ENCODE measurements around the gene SNRPB. TPM values are rescaled to one million over a fixed set of nuclear protein-coding genes. Genes with fewer than 3 reads are reported as not detected.
A peak's percentile ranks its signal among the peaks of the same experiment; 100 is the strongest.

The SNRPB gene
- total RNA-seq, 1 donor from 2014 or later = 147 TPM

DNA sequence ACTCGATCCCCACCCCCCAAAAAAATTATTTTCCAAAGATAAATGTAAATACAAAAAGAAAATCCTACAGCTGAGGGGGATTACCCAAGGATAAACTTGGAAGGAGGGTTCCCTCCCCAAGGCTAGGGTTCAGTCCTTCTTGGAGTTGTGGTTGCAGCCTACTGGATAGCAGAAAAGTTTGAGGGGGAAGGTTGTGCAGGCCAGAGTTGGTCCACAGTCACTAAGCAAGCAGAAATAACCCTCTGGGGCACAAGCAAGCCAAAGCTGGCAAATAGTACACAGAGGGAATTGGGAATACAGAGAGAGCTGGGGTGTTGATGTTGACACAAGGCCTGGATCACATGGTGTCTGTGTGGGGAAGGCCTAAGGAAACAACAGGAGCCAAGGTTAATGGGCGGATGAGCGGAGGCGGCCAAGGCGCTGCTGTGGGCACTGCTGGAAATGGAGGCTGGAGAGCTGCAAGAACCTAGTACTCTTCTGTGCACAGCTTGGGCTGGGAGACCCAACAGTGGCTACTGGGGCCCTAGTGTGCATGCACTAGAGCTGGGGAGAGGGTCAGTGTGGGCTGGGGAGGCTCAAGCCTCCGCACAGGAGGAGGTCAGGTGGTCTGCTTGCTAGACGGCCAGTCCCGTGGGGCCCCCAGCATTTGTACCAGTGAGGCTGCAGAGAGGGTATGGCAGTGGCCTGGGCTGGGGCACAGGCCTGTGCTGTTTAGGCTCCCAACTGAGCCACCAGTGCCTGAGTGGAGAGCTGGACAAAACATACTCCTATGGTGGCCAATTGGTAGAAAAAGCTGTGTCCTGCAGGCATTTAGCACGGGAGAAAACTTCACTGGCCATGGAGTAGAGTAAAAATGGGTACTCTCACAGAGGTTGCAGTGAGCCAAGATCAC, 5.5 kb upstream of the SNRPB start:
- no peak for DNase-seq (ENCODE audit: low read depth in 2 of 2)

DNA sequence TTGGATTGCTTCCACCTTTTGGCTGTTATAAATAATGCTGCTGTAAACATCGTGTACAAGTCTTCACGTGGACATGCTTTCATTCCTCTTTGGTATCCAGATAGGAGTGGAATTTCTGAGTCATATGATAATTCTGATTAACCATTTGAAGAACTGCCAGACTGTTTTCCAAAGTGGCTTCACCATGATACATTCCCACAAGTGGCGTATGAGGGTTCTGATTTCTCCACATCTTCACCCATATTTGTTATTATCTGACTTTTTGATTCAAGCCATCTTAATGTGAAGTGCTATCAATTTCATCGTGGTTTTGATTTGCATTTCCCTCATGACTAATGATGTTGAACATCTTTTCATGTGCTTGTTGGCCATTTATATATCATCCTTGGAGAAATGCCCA, 2.9 kb upstream of the SNRPB start:
- peak; percentile 43 to 77 for DNase-seq (ENCODE audit: low read depth in 2 of 2)

DNA sequence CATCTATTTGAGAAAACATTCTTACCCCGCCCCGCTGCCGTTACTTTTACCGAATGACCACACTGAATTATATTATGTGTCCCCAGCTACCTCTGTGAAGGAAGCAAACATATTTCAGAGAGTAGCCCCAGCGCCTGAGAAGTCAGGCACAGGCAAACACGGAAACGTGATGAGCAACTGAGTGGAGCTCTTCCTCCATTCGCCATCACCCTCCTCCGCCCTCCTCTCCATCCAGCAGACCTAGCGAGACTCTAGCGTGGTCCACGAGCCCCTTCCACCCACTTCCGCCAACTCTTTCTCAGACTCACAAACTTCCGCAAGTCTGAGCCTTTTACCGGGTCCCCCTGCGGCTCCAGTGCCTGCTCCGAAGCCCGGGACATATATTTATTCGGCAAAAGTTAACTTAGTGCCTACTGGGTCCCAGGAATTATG, 582 bp downstream of the SNRPB start:
- DNase-seq (ENCODE audit: low read depth in 2 of 2) = peak; percentile 61 to 75

DNA sequence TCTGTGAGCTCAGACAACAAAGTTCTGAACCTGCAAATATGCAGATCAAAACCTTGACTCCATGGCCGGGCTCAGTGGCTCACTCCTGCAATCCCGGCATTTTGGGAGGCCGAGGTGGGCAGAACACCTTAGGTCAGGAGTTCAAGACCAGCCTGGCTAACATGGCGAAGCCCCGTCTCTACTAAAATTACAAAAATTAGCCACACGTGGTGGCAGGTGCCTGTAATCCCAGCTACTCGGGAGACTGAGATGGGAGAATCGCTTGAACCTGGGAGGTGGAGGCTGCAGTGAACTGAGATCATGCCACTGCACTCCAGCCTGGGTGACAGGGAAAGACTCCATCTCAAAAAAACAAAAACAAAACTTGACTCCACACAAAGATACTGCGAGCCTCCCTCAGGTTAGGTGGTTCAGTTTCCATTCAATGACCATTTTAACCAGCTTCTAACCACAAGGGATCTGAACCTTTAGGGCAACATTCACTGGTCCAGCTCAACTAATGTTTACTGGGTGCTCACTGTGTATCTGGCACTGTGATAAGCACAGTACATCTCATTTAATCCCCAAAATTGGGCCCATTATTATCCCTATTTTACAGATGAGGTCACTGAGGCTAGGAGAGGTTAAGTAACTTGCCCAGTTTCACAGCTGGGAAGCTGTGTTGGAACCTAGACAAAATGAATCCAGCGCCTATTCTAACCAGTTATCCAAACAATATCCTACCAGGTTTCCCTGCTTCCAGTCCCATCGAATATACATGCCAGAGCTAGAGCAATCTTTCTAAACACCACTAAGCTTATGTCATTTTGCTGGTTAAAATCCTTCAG, 1.8 kb downstream of the SNRPB start:
- no peak for DNase-seq (ENCODE audit: low read depth in 2 of 2)

GRCh38 chr20:2467412-2467811, 3.2 kb downstream of the SNRPB start:
- no peak for DNase-seq (ENCODE audit: low read depth in 2 of 2)

- no peak for DNase-seq (ENCODE audit: low read depth in 2 of 2)
Observed at GRCh38 chr20:2465100-2465499, 5.5 kb downstream of the SNRPB start.

GRCh38 chr20:2463616-2464365, 6.8 kb downstream of the SNRPB start:
- no peak for DNase-seq (ENCODE audit: low read depth in 2 of 2)

DNA sequence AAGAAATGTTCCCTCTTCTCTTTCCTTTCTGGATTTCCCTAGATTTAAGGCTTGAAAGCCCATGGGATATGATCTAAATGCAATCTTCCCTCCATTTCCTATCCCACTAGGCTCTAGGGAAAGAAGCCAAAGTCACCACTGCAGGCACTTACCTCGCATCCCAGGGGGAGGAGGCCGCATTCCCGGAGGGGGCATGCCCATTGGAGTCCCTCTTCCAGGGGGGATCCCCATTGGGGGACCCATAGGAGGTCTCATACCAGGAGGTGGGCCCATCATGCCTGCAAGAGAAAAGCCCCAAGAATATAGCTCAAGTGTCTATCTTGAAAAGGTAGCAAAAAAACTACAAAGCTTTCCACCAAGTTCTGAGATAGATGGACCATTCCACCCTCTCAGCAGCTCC, 8.1 kb downstream of the SNRPB start:
- no peak for DNase-seq (ENCODE audit: low read depth in 2 of 2)

GRCh38 chr20:2460752-2461424, 9.7 kb downstream of the SNRPB start:
- DNase-seq (ENCODE audit: low read depth in 2 of 2) = no peak

DNA sequence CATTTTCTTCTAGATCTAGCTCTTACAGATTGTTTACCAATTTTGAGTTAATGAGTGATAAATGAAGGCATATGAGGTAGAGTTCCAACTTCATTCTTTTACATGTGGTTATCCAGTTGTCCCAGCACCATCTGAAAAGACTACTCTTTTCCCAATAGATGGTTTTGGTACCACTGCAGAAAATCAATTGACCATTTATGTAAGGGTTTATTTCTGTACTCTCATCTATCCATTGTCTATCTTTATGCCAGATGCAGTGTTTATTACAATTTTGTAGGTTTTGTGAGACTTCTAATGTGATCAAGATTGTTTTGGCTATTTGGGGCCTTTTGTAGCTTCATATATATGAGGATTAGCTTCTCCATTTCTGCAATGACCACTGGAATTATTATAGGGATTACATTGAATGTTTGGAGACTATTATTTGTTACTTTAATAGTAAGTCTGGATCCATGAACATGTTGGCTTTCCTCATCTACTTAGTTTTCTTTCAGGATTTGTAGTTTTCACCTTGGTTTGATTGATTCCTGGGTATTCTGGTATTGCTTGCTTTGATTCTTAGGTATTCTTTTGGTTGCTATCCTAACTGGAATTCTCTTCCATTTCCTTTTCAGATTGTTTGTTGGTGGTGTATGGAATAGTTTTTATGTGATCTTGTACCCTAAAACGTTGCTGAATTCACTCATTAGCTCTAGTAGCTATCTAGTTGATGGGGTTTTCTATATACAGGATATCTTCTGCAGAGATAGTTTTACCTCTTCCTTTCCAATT, 10.4 kb downstream of the SNRPB start:
- DNase-seq (ENCODE audit: low read depth in 2 of 2) = no peak

DNA sequence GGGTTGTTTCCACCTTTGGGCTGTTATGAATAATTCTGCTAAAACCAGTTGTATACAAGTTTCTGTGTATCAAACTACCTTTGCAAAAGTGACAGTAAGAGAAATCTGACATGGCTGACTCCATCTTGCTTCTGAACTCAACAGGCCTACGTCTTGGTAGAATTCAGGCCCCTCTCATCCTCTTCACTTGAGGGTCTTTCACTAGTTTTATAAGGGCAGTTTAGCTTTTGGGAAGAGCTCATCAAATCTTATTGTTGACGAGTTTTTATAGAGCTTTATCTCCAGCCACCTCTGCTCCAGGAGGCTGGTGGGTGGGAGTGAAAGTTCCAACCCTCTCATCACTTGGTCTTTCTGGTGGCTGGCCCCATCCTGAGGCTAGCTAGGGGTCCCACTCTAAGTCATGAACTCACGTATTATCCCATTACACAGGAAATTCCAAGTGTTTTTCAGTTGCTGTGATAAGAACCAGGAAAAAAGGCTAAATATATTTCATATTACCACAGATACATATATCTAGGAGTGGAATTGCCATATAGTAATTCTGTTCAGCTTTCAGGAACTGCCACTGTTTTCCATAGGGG, 11.6 kb downstream of the SNRPB start:
- DNase-seq (ENCODE audit: low read depth in 2 of 2) = no peak

DNA sequence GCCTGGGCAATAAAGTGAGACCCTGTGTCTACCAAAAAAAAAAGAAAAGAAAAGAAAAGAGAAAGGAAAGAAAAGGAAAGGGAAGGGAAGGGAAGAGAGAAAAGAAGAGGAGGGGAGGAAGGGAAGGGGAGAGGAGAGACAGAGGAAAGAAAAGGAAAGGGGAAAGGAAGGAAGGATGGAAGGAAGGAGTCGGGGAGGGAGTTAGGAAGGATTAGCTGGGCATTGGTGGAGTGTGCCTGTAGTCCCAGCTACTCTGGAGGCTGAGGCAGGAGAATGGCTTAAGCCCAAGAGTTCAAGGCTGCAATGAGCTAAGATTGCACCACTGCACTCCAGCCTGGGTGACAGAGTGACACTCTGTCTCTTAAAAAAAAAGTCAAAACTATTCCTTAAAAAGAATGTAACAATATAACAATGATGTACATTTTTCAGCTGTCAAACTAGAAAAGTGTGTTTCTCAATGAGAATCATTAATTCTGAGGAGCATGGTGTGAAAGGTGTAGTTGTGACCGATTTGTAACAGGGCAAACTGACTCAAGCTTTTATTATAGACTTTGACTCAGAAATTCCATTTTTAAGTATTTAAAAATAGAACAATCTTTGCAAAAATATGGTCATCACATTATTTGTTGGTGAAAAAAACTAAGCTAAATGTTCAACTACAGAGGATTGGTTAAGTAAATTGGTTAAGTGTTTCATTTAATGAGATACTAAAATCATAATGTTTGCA, 14.7 kb downstream of the SNRPB start:
- DNase-seq (ENCODE audit: low read depth in 2 of 2) = no peak

DNA sequence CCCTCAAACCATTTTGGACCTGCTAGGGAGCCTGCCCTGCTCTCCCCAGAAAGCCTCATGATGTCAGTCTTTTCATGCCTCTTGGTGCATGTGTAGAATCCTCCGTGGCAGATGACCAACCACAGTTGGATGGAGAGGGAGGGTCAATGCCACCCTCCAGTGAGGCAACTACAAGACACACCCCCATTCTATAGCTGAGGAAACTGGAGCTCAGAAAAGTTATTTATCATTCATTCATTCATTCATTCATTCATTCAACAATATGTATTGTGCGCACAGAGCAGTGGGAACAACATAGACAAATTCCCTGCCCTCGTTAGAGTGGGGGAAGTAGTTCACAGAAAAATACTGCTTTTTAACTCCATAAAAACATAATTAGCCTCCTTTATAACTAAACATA, 16.8 kb downstream of the SNRPB start:
- no peak for DNase-seq (ENCODE audit: low read depth in 2 of 2)

- peak; percentile 76 to 77 for DNase-seq (ENCODE audit: low read depth in 2 of 2)
Observed at GRCh38 chr20:2451939-2452732, 18.5 kb downstream of the SNRPB start.

- DNase-seq (ENCODE audit: low read depth in 2 of 2) = no peak
Observed at GRCh38 chr20:2451422-2451821, 19.2 kb downstream of the SNRPB start.

DNA sequence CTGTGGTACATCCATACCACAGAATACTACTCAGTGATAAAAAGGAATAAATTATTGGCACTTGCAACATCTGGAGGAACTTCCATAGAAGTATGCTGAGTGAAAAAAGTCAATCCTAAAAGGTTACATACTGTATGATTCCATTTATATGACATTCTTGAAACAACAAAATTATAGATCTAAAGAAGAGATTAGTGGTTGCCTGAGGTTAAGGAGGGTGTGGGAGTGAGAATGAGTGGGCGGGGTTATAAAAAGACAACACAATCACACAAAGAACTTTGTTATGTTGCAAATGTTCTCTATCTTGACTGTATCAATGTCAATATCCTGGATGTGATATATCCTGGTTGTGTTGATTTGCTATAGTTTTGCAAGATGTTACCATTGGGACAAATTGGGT, 21.2 kb downstream of the SNRPB start:
- DNase-seq (ENCODE audit: low read depth in 2 of 2) = no peak

DNA sequence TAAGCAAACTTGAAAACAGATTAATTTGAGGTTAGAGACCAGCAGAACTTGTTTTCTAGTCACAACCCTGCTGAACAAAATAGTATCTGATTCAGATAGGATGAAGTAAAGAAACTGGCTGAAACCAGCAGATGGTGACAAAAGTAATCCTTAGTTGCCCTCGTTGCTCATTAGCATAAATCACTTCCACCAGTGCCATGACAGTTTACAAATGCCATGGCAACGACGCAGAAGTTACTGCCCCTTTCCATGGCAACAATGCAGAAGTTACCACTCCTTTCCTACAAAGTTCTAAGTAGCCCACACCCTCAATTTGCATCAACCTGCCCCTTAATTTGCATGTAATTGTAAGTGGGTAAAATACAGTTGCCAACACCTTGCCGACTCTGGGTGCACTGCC, 23.7 kb downstream of the SNRPB start:
- no peak for DNase-seq (ENCODE audit: low read depth in 2 of 2)

DNA sequence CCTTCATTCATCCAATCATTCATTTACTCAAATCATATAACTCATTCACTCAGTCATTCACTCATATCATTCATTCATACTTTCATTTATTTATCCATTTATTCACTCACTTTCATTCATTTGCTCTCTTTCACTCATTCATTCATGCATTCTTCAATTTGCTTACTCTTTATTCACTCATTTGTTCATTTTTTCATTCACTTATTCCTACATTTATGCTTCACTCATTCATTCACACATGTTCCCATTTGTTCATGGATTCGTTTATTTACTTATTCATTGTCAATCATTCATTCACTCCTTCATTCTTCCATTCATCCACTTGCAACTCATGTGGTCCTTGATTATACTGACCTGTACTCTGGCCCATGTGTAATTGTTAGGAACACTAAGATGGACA, 39.4 kb downstream of the SNRPB start:
- no peak for DNase-seq (ENCODE audit: low read depth in 2 of 2)

DNA sequence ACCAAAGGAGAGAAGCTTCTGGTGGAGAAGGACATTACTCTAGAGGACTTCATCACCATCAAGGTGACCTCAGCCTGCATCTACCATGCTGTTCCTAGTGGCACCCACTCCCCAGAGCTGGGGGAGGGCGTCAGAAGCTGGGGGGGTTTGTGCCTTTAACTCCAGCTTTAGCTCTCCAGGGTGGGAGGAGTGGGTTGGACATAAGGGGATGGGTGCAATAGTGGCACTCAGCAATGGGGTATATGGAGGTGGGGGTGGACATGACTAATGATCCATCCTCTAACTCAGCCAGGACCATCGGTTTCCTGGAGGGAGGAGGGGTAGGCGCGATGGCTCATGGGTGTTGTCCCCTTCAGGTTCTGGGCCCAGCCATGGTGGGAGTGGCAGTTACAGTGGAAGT, 40.1 kb downstream of the SNRPB start:
- no peak for DNase-seq (ENCODE audit: low read depth in 2 of 2)
